HG03025 (cell line): ENCODE data around the gene NACA2.
"Not testable (repeated sequence)": the region's sequence is repeated elsewhere in the genome, so short reads cannot be mapped to it uniquely, and the experiment has no call there.

Source experiments
- ATAC-seq: cut with Tn5 transposase; IDR thresholded peaks from one replicate; pipeline ENCODE4 v1.9.1; 2021; ENCODE audit warnings: mild to moderate bottlenecking, moderate library complexity; ENCODE audit not compliant: unreplicated experiment, low FRiP score

Gene NACA2

GRCh38 chr17:61555127-61555566 lies 35.9 kb downstream of the NACA2 start:
- ATAC-seq = no peak

- no peak for ATAC-seq
These were observed 36.8 kb downstream of the NACA2 start for GRCh38 chr17:61554209-61554608.

GRCh38 chr17:61552560-61552959 lies 38.5 kb downstream of the NACA2 start:
- not testable (repeated sequence) for ATAC-seq

GRCh38 chr17:61551255-61551742 lies 39.7 kb downstream of the NACA2 start:
- ATAC-seq = no peak

GRCh38 chr17:61547113-61547512 lies 43.9 kb downstream of the NACA2 start:
- ATAC-seq = no peak

GRCh38 chr17:61545335-61545938 lies 45.6 kb downstream of the NACA2 start:
- ATAC-seq = no peak

GRCh38 chr17:61543786-61544415 lies 47.1 kb downstream of the NACA2 start:
- ATAC-seq = no peak

GRCh38 chr17:61542027-61542426 lies 49.0 kb downstream of the NACA2 start:
- ATAC-seq = no peak

GRCh38 chr17:61540874-61541273 lies 50.1 kb downstream of the NACA2 start:
- ATAC-seq = no peak
